SK-N-SH (cell line): Measurements from ENCODE around the gene TMEM169. TPM values are rescaled to one million over a fixed set of nuclear protein-coding genes. Genes with fewer than 3 reads are reported as not detected.

Experiments
- CTCF ChIA-PET: fragments of 300-600, 350-600 bp; formaldehyde crosslinking; extraction: SDS; loops from one replicate; lab custom pipeline; 2021; lab: Yijun Ruan, JAX
- POLR2A ChIA-PET: fragments of 350-600 bp; sonication (Branson Sonifier 250); formaldehyde crosslinking; extraction: SDS; loops from one replicate; lab custom pipeline; 2020; ENCODE audit warnings: antibody characterized with exemption, inconsistent platforms; lab: Yijun Ruan, JAX
- DNase-seq: peaks from one replicate; pipeline ENCODE4 v3.0.0; 2012
- H2AFZ ChIP-seq: fragments of 200-600 bp; sonication (generic); 2 replicates; pipeline ENCODE4 v1.8.1; 2016; ENCODE audit warnings: antibody characterized with exemption, mild to moderate bottlenecking, low read depth
- H3F3A ChIP-seq: fragments of 200-600 bp; sonication (generic); replicated peaks from 2 replicates; pipeline ENCODE3; 2016; ENCODE audit warnings: antibody characterized with exemption, mild to moderate bottlenecking; ENCODE audit not compliant: insufficient read depth
- H3K27ac ChIP-seq, 2 experiments: fragments of 200-500 bp in 1 of 2; fragments of 200-600 bp in 1 of 2; sonication (Bioruptor generic) in 1 of 2; sonication (generic), shearing (Covaris generic) in 1 of 2; 2 replicates each; pipeline versions ENCODE4 v1.5.1 to v1.6.1; 2014 to 2016; ENCODE audit warnings: low read depth in 2 of 2, inconsistent platforms in 1 of 2, low read length in 1 of 2, mild to moderate bottlenecking in 1 of 2, mixed read lengths in 1 of 2
- H3K27me3 ChIP-seq: fragments of 200-600 bp; sonication (generic), shearing (Covaris generic); 2 replicates; pipeline ENCODE4 v1.6.1; 2016; ENCODE audit warnings: mixed run types; ENCODE audit not compliant: insufficient read depth
- H3K36me3 ChIP-seq, 2 experiments: fragments of 200-500 bp in 1 of 2; fragments of 200-600 bp in 1 of 2; sonication (Bioruptor generic) in 1 of 2; sonication (generic) in 1 of 2; replicated peaks in 1 of 2; 2 replicates each; pipeline versions ENCODE3 to v1.5.1; 2014 to 2016; ENCODE audit warnings: low read length in 1 of 2, mild to moderate bottlenecking in 1 of 2; ENCODE audit not compliant: insufficient read depth in 2 of 2, control insufficient read depth in 1 of 2
- H3K4me1 ChIP-seq, 2 experiments: fragments of 200-500 bp in 1 of 2; fragments of 200-600 bp in 1 of 2; sonication (Bioruptor generic) in 1 of 2; sonication (generic), shearing (Covaris generic) in 1 of 2; 2 replicates each; pipeline versions ENCODE4 v1.5.1 to v1.6.1; 2014 to 2016; ENCODE audit warnings: low read depth in 1 of 2, low read length in 1 of 2, mixed run types in 1 of 2; ENCODE audit not compliant: insufficient read depth in 2 of 2, control insufficient read depth in 1 of 2
- H3K4me2 ChIP-seq: fragments of 200-600 bp; sonication (generic), shearing (Covaris generic); 2 replicates; pipeline ENCODE4 v1.6.1; 2017; ENCODE audit warnings: mixed run types
- H3K4me3 ChIP-seq, 2 experiments: fragments of 200-500 bp in 1 of 2; fragments of 200-600 bp in 1 of 2; sonication (Bioruptor generic) in 1 of 2; sonication (generic), shearing (Covaris generic) in 1 of 2; 2 replicates each; pipeline versions ENCODE4 v1.5.1 to v1.8.1; 2014 to 2016; ENCODE audit warnings: low read depth in 2 of 2, inconsistent platforms in 1 of 2, low read length in 1 of 2, mild to moderate bottlenecking in 1 of 2, mixed read lengths in 1 of 2, moderate library complexity in 1 of 2
- H3K79me2 ChIP-seq: fragments of 200-600 bp; sonication (generic); 2 replicates; pipeline ENCODE4 v1.8.1; 2017; ENCODE audit warnings: mild to moderate bottlenecking; ENCODE audit not compliant: insufficient read depth
- H3K9ac ChIP-seq: fragments of 200-600 bp; sonication (generic); 2 replicates; pipeline ENCODE4 v1.6.1; 2017; ENCODE audit warnings: mixed run types
- H3K9me2 ChIP-seq: fragments of 200-600 bp; sonication (generic); 2 replicates; pipeline ENCODE4 v1.6.1; 2017; ENCODE audit warnings: mixed run types
- H3K9me3 ChIP-seq: fragments of 200-600 bp; sonication (generic); 2 replicates; pipeline ENCODE4 v1.6.1; 2017; ENCODE audit warnings: mixed run types, mild to moderate bottlenecking, moderate library complexity
- H4K20me1 ChIP-seq: fragments of 200-600 bp; sonication (generic); 2 replicates; pipeline ENCODE4 v1.6.1; 2017; ENCODE audit warnings: mild to moderate bottlenecking, mixed run types; ENCODE audit not compliant: insufficient read depth
- CTCF ChIP-seq: fragments of 200-600 bp; sonication (generic); IDR thresholded peaks from 2 replicates; pipeline ENCODE4 v1.6.1; 2017; ENCODE audit warnings: antibody characterized with exemption, mild to moderate bottlenecking, moderate library complexity
- EP300 ChIP-seq, 2 experiments: IDR thresholded peaks; 2 replicates each; pipeline versions ENCODE4 v1.4.0 to v1.6.1; 2012; ENCODE audit warnings: borderline replicate concordance in 1 of 2, low read depth in 1 of 2, low read length in 1 of 2
- FOSL2 ChIP-seq: IDR thresholded peaks from 2 replicates; pipeline ENCODE4 v1.4.0; 2012; ENCODE audit warnings: low read depth, mild to moderate bottlenecking, moderate library complexity, borderline replicate concordance
- FOXJ3 ChIP-seq: sonication (generic); formaldehyde crosslinking; IDR thresholded peaks from 2 replicates; pipeline ENCODE4 v1.5.1; 2020; ENCODE audit warnings: mild to moderate bottlenecking, missing genetic modification reagents
- FOXM1 ChIP-seq: IDR thresholded peaks from 2 replicates; pipeline ENCODE4 v1.4.0; 2012; ENCODE audit warnings: low read depth, mild to moderate bottlenecking
- GABPA ChIP-seq: IDR thresholded peaks from 2 replicates; pipeline ENCODE4 v1.4.0; 2012; ENCODE audit warnings: low read depth, mild to moderate bottlenecking
- GATA2 ChIP-seq: sonication (generic); formaldehyde crosslinking; IDR thresholded peaks from 2 replicates; pipeline ENCODE4 v1.5.0; 2020; ENCODE audit warnings: mild to moderate bottlenecking, missing genetic modification reagents
- MAX ChIP-seq: IDR thresholded peaks from 2 replicates; pipeline ENCODE4 v1.4.0; 2012; ENCODE audit warnings: low read depth
- MEF2A ChIP-seq: IDR thresholded peaks from 2 replicates; pipeline ENCODE4 v1.4.0; 2012; ENCODE audit warnings: low read depth, borderline replicate concordance
- MXI1 ChIP-seq: IDR thresholded peaks from 2 replicates; pipeline ENCODE4 v1.6.1; 2012; ENCODE audit warnings: mild to moderate bottlenecking, low read depth, low read length, improper control_type of control experiment
- NFIC ChIP-seq: IDR thresholded peaks from 2 replicates; pipeline ENCODE4 v1.4.0; 2012; ENCODE audit warnings: borderline replicate concordance
- NRF1 ChIP-seq: IDR thresholded peaks from 2 replicates; pipeline ENCODE4 v1.6.1; 2012; ENCODE audit warnings: low read depth, mild to moderate bottlenecking, low read length
- PBX3 ChIP-seq: IDR thresholded peaks from 2 replicates; pipeline ENCODE4; 2012
- POLR2AphosphoS5 ChIP-seq: IDR thresholded peaks from 2 replicates; pipeline ENCODE4 v1.6.1; 2012; ENCODE audit warnings: low read depth, low read length
- RAD21 ChIP-seq: IDR thresholded peaks from 2 replicates; pipeline ENCODE4 v1.6.1; 2012; ENCODE audit warnings: mild to moderate bottlenecking, low read length
- RFX5 ChIP-seq: IDR thresholded peaks from 2 replicates; pipeline ENCODE4 v1.6.1; 2012; ENCODE audit warnings: mild to moderate bottlenecking, improper control_type of control experiment, low read length
- SIN3A ChIP-seq: IDR thresholded peaks from 2 replicates; pipeline ENCODE4 v1.6.1; 2012; ENCODE audit warnings: low read depth, mild to moderate bottlenecking, low read length, moderate library complexity, borderline replicate concordance
- TAF1 ChIP-seq: IDR thresholded peaks from 2 replicates; pipeline ENCODE4 v1.6.1; 2012; ENCODE audit warnings: low read depth, mild to moderate bottlenecking, low read length, moderate library complexity, borderline replicate concordance
- TCF12 ChIP-seq: IDR thresholded peaks from 2 replicates; pipeline ENCODE4 v1.4.0; 2012
- TEAD4 ChIP-seq: IDR thresholded peaks from 2 replicates; pipeline ENCODE4 v1.4.0; 2012; ENCODE audit warnings: mild to moderate bottlenecking, borderline replicate concordance; ENCODE audit not compliant: insufficient read depth
- USF1 ChIP-seq: IDR thresholded peaks from 2 replicates; pipeline ENCODE4 v1.4.0; 2012; ENCODE audit warnings: low read depth, borderline replicate concordance
- USF2 ChIP-seq: fragments of 150-350 bp; IDR thresholded peaks from 2 replicates; pipeline ENCODE4 v1.6.1; 2017; ENCODE audit warnings: antibody characterized with exemption, low read length, low read depth, borderline replicate concordance
- YY1 ChIP-seq: IDR thresholded peaks from 2 replicates; pipeline ENCODE4 v1.4.0; 2012; ENCODE audit warnings: low read depth, mild to moderate bottlenecking
- WGBS: methylation state at CpG from one replicate; pipeline ENCODE4 v1.1.6; 2017; ENCODE audit warnings: low lambda C conversion rate; 5-methylcytosine and 5-hydroxymethylcytosine counted together
- polyA plus RNA-seq, 3 experiments: library from polyadenylated mRNA; depleted of rRNA; stranded (reverse); fragments of >200 nt; gene quantifications; 2 replicates each; pipeline ENCODE4 v1.2.3, GENCODE V29; 2012

Gene TMEM169
- polyA plus RNA-seq, 1 of the 3 experiments (the other 2 are of a cell fraction): 0.30 TPM

GRCh38 chr2:216144372-216144771 lies 62.7 kb downstream of the TMEM169 start:
- DNase-seq: no peak
- CTCF ChIA-PET: no interaction called here
- TF ChIP-seq CTCF (no peak), MAX (no peak), GATA2 (CRISPR knock-in tag) (no peak), USF1 (no peak), POLR2AphosphoS5 (no peak), FOXM1 (no peak), GABPA (no peak), FOSL2 (no peak), PBX3 (no peak), FOXJ3 (CRISPR knock-in tag) (no peak), TEAD4 (no peak), TCF12 (no peak), NFIC (no peak), EP300 (IDR thresholded peaks at IDR 0.05; ENCODE audit: borderline replicate concordance in 1 of 2, low read depth in 1 of 2, low read length in 1 of 2) (no peak), NRF1 (no peak)
- TF ChIP-seq, all 33 proteins: peak for 0
- Histone ChIP-seq H3K4me2 (no peak overlapping the region), H3K9ac (no peak overlapping the region), H3K36me3 (peaks cover 91 to 95% of the 10 kb centered on the region in 2 experiments), H3K9me2 (no peaks in the 10 kb centered on the region), H3F3A (peaks cover 21% of the 10 kb centered on the region), H4K20me1 (no peaks in the 10 kb centered on the region), H3K27me3 (no peaks in the 10 kb centered on the region), H3K79me2 (peaks cover 63% of the 10 kb centered on the region), H2AFZ (no peak overlapping the region), H3K9me3 (no peaks in the 10 kb centered on the region), H3K4me1 (0 out of 4 replicates have a peak, but pooled peaks cover 0 to 4% of the 10 kb centered on the region in 2 experiments), H3K27ac (no peak overlapping the region), H3K4me3 (no peak overlapping the region)
- 98% methylated on average over 1 of the region's 1 CpG for WGBS
- POLR2A ChIA-PET: no interaction called here

GRCh38 chr2:216144857-216145256 lies 63.1 kb downstream of the TMEM169 start:
- ChIA-PET CTCF (no interaction called here), POLR2A (no interaction called here)
- Histone ChIP-seq H3K27ac (peak overlapping the region in 1 of 2 experiments; percentile 2; a peak in 1 of 4 replicates), H3K4me3 (no peak overlapping the region), H4K20me1 (peaks cover under 1% of the 10 kb centered on the region; the same call in 1 of the 2 replicates), H3K4me2 (no peak overlapping the region), H3K36me3 (peaks cover 88 to 97% of the 10 kb centered on the region in 2 experiments), H3K4me1 (0 out of 4 replicates have a peak, but pooled peaks cover 0 to 6% of the 10 kb centered on the region in 2 experiments), H3K27me3 (no peaks in the 10 kb centered on the region), H3F3A (peaks cover 18% of the 10 kb centered on the region), H3K9me3 (no peaks in the 10 kb centered on the region), H3K9ac (no peak overlapping the region), H3K9me2 (no peaks in the 10 kb centered on the region), H2AFZ (no peak overlapping the region), H3K79me2 (peaks cover 60% of the 10 kb centered on the region)
- no peak for DNase-seq
- no peak for TF ChIP-seq USF2
- TF ChIP-seq MAX: no peak
- TF ChIP-seq RFX5: no peak
- TF ChIP-seq TCF12: no peak
- TF ChIP-seq TAF1: no peak
- TF ChIP-seq MEF2A: no peak
- no peak for TF ChIP-seq SIN3A
- no peak for TF ChIP-seq USF1
- no peak for TF ChIP-seq FOSL2
- TF ChIP-seq RAD21: no peak
- TF ChIP-seq MXI1: no peak
- no peak for TF ChIP-seq YY1
- 95% methylated on average over 4 of the region's 4 CpGs for WGBS
